HG02642 (cell line): Measurements from ENCODE around the gene SERPINB4.

ENCODE experiments used
- ATAC-seq: cut with Tn5 transposase; IDR thresholded peaks from one replicate; pipeline ENCODE4 v1.9.1; 2021; ENCODE audit warnings: mild to moderate bottlenecking; ENCODE audit not compliant: unreplicated experiment, poor library complexity

SERPINB4 gene

DNA sequence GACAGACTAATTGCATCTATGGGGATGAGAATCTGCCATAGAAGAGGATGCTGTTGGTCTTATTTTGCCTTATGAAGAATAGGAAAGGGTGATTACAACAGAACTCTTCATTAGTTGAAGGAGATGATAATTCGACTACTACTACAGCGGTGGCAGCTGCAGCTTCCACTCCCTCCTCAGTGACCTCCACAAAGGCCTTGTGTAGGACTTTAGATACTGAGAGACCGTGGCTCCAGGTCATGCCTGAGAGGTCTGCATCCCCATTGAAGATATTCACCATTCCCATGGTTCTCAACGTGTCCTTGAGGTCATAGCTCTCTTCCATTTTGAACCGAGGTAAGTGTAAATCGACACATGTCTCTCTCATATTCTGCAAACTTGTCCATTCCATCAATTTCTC lies 6.4 kb downstream of the SERPINB4 start:
- no peak for ATAC-seq

DNA sequence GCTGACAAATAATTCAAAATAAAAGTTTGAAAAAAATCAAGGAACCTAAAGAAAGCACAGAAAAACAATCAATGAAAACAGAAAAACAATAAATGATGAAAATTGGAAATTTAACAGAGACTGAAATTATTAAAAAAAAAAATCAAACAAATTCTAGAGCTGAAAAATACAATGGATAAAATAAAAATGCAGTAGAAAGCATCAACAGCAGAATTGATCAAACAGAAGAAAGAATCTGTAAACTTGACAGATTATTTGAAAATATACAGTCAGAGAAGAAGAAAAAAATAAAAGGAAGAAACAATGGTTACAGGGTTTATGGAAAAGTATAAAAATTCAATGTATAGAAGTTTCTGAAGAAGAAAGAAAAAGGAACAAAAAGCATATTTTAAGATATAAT lies 16.2 kb downstream of the SERPINB4 start:
- ATAC-seq, result no peak

DNA sequence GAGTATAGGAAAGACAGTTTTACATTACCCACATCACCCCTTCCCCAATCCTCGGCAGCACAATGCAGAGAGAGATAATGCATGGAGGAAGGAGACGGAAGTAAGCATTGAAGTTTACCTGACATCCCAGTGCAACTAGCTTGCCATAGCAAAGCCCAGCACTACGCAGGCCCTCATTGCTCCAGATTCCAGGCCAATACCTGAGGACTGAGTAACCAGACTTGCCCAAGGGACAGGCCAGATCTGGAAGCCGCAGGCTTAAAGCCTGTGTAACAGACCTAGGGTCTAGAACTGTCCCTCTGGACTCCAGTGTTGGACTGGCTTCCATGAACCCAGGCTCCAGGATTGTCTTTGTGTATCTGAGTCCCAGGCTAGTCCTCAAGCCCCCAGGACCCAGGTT lies 17.6 kb downstream of the SERPINB4 start:
- ATAC-seq, result no peak

DNA sequence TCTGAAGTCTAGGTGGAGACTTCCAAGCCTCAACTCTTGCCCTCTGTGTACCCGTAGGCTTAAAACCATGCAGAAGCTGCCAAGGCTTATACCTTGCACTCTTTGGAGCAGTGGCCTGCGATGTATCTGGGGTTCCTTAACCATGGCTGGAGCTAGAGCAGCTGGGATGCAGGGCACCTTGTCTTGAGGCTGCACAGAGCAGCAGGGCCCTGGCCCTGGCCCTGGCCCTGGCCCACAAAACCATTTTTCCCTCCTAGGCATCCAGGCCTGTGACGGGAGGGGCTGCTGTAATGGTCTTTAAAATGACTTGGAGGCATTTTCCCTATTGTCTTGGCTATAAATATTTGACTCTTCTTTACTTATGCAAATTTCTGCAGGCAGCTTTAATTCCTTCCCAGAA lies 19.2 kb downstream of the SERPINB4 start:
- ATAC-seq, result no peak

- no peak for ATAC-seq
Observed at GRCh38 chr18:63619661-63620060, 24.4 kb downstream of the SERPINB4 start.

- ATAC-seq, result no peak
Observed at GRCh38 chr18:63617915-63618234, 26.2 kb downstream of the SERPINB4 start.

DNA sequence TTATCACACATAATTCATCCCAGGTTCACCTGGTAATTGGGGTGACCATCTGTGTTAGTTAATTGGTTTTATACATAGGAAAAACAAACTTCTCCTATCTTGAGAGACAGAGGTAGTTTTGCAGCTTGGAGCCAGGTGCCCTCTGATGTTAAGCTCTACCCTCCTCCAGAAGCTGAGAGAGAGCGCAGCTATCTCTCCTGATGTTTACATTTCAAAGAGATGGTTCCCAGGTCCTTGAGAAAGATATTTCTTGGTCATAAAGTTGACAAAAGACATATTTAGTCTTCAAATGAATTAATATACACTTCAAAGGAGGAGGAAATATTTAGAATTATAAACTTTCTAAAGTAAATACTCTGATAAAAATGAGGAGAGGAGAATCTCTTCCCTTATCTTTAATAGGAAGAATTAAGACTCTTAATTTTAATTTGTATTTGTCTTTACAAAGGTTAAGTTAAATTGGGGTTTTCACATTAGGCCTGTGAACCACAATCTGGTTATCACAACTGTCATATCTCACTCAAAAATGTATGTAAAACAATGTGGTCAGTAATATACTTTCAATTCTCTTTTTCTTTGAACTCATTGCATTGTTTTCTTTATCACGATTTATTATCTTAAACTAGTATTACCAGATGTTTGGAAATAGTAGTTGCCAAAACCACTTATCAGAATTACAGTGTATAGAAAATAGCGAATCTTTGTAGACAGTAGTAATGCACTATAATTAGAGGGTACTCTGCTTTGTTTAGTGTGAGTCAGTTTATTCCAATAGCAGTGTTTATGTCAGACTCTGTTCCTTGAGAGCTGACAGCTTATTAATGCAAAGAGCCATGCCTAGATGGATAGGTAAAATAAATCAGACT lies 26.8 kb downstream of the SERPINB4 start:
- no peak for ATAC-seq

DNA sequence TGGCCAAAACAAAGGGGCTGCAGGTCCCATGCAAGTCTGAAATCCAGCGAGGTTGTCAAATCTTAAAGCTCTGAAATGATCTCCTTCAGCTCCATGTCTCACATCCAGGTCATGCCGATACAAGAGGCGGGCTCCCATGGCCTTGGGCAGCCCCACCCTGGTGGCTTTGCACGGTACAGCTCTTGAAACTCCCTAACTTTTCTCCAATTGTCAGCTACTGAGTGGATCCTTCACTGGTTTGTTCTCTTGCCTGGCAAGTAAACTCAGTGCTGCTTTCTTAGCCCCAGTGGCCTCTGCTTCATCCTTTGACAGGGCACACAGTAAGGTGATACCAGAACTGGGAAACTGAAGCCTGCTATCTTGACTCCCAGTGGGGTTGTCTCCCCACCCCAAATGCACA lies 30.6 kb downstream of the SERPINB4 start:
- ATAC-seq, result no peak

DNA sequence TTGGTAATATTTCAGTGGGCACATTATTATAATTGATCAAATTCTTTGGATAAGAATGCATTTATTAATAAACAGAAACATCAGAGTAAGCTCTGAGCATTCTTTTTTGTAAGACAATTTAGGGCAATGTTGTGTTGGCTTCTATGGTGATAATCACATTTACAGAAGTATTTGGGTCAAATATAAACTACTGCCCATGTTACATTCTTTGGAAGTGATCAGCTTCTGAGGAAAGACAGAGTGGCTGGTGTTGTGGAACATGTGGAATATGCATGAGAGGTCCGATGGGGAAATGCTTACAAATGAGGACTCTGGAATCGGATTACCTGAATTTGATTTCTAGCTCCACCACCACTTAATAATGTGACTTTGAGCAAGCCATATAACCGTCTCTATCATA lies 37.5 kb downstream of the SERPINB4 start:
- ATAC-seq, result no peak

DNA sequence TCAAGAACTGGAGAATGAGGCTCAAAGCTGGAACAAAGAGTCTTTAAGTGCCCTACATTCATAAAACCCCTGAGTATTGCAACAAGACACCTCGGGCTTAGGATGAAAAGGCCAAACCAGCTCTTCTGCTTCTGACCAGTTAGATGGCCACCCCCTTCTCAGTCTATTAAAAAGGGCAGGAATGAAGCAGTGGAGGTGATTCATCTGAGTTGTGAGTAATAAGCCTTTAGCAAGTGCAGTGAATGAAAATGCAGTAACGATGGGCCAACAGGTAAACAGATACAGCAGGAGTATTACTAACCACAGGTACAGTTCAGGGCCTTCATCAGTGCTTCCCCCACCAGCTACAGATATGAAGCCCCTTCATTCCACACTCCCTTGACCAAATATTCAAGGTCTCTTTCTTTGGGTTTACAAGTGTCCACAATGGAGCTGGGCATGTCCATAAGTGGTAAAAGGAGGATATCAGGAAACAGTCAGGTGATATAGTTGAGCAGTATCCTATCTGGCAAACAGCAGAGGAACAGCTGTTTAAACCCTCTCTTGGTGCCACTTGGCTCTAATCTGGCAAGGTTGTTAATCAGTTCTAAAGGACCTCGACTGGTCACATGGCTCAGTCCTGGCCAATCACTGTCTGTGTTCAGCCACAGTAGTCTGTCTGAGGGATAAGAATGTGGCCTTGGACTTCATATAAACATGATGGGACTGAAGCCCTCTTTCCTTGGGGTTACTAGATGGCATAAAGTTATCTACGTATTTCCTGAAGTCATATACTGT lies 39.1 kb downstream of the SERPINB4 start:
- ATAC-seq, result no peak

- ATAC-seq, result peak; percentile 90
Observed at GRCh38 chr18:63603772-63604171, 40.3 kb downstream of the SERPINB4 start.

- ATAC-seq, result no peak
Observed at GRCh38 chr18:63603355-63603754, 40.7 kb downstream of the SERPINB4 start.

DNA sequence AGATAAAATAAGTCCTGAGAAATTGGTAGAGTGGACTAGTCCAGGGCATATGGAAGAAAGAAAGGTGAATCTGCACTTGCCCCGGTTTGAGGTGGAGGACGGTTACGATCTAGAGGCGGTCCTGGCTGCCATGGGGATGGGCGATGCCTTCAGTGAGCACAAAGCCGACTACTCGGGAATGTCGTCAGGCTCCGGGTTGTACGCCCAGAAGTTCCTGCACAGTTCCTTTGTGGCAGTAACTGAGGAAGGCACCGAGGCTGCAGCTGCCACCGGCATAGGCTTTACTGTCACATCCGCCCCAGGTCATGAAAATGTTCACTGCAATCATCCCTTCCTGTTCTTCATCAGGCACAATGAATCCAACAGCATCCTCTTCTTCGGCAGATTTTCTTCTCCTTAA lies 47.1 kb downstream of the SERPINB4 start:
- ATAC-seq, result no peak

GRCh38 chr18:63592471-63592870 lies 51.6 kb downstream of the SERPINB4 start:
- no peak for ATAC-seq

- ATAC-seq, result no peak
Observed at GRCh38 chr18:63591725-63592124, 52.3 kb downstream of the SERPINB4 start.

- ATAC-seq, result no peak
Observed at GRCh38 chr18:63590966-63591695, 52.9 kb downstream of the SERPINB4 start.

DNA sequence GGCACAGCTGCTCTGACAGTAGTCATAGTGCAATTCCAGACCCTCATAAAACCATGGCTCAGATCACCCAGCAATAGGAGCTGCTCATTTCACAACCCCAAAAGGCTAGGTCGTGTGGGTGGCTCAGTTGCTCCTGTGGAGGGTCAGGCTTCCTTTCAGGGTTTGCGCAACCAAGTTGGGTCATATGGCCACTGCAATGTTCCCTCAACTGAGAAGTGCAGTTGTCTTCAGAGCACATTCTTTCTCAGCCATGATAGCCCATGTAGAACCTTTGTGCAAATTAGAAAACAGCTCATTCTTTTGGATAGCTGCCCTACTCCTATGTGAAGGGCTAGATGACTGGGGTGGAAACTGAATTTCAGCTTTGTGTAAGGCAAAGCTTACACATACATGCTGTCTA lies 53.7 kb downstream of the SERPINB4 start:
- ATAC-seq, result no peak

DNA sequence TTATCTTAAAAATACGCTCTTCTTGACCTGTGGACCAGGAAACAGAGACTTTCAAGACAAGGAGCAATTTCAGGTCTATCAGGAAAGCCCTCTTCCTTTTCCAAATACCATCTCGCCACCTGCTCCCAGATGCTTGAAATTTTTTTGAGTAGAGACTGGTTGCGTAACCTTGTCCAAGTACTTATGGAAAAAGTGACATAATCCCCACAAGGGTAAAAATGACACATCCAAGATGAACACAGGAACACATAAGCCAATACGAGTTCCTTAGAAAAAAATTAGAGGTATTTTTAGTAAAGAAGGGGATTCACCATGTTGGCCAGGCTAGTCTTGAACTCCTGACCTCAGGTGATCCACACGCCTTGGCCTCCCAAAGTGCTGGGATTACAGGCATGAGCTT lies 55.1 kb downstream of the SERPINB4 start:
- ATAC-seq, result no peak
